ENCODE measurements around the gene TMEM40.
"Not testable (repeated sequence)": the region's sequence is repeated elsewhere in the genome, so short reads cannot be mapped to it uniquely, and the experiment has no call there.

Gene TMEM40

GRCh38 chr3:12777171-12777570 is 18.1 kb upstream of the TMEM40 start:
- H3K4me3 ChIP-seq (ENCODE audit: low read depth, low read length), result no peak overlapping the region
- TF ChIP-seq MAX (IDR thresholded peaks at IDR 0.05; ENCODE audit: low read depth, low read length) (no peak), CTCF (IDR thresholded peaks at IDR 0.05; ENCODE audit: low read depth, low read length) (no peak), MYC (IDR thresholded peaks at IDR 0.05; ENCODE audit: low read depth, low read length) (no peak)
- DNase-seq (ENCODE audit: low read depth), result no peak

- DNase-seq (ENCODE audit: low read depth); H3K4me3 ChIP-seq (ENCODE audit: low read depth, low read length): not testable (repeated sequence)
Observed at GRCh38 chr3:12775970-12776369, 16.9 kb upstream of the TMEM40 start.

- DNase-seq (ENCODE audit: low read depth), result no peak
- TF ChIP-seq MYC (IDR thresholded peaks at IDR 0.05; ENCODE audit: low read depth, low read length) (no peak), MAX (IDR thresholded peaks at IDR 0.05; ENCODE audit: low read depth, low read length) (no peak), POLR2A (IDR thresholded peaks at IDR 0.05; ENCODE audit: extremely low read depth, insufficient read length) (no peak), CTCF (IDR thresholded peaks at IDR 0.05; ENCODE audit: low read depth, low read length) (no peak)
- H3K4me3 ChIP-seq (ENCODE audit: low read depth, low read length), result no peak overlapping the region
Observed at GRCh38 chr3:12775226-12775625, 16.2 kb upstream of the TMEM40 start.

GRCh38 chr3:12774619-12775018 is 15.6 kb upstream of the TMEM40 start:
- H3K4me3 ChIP-seq (ENCODE audit: low read depth, low read length), result no peak overlapping the region
- DNase-seq (ENCODE audit: low read depth), result no peak
- TF ChIP-seq POLR2A (IDR thresholded peaks at IDR 0.05; ENCODE audit: extremely low read depth, insufficient read length) (no peak), MYC (IDR thresholded peaks at IDR 0.05; ENCODE audit: low read depth, low read length) (no peak), CTCF (IDR thresholded peaks at IDR 0.05; ENCODE audit: low read depth, low read length) (no peak), MAX (IDR thresholded peaks at IDR 0.05; ENCODE audit: low read depth, low read length) (no peak)

- no peak overlapping the region for H3K4me3 ChIP-seq (ENCODE audit: low read depth, low read length)
- no peak for DNase-seq (ENCODE audit: low read depth)
- TF ChIP-seq MYC (IDR thresholded peaks at IDR 0.05; ENCODE audit: low read depth, low read length) (no peak), CTCF (IDR thresholded peaks at IDR 0.05; ENCODE audit: low read depth, low read length) (no peak), MAX (IDR thresholded peaks at IDR 0.05; ENCODE audit: low read depth, low read length) (no peak), POLR2A (IDR thresholded peaks at IDR 0.05; ENCODE audit: extremely low read depth, insufficient read length) (no peak)
Observed at GRCh38 chr3:12773710-12774086, 14.6 kb upstream of the TMEM40 start.

- H3K4me3 ChIP-seq (ENCODE audit: low read depth, low read length), result no peak overlapping the region
- TF ChIP-seq MAX (IDR thresholded peaks at IDR 0.05; ENCODE audit: low read depth, low read length) (no peak), CTCF (IDR thresholded peaks at IDR 0.05; ENCODE audit: low read depth, low read length) (no peak), POLR2A (IDR thresholded peaks at IDR 0.05; ENCODE audit: extremely low read depth, insufficient read length) (no peak), MYC (IDR thresholded peaks at IDR 0.05; ENCODE audit: low read depth, low read length) (no peak)
- no peak for DNase-seq (ENCODE audit: low read depth)
Observed at GRCh38 chr3:12773030-12773709, 14.1 kb upstream of the TMEM40 start.

Data from NB4 (cell line).